Measurements from ENCODE around the gene MTREX.

The MTREX gene

GRCh38 chr5:55325621-55326020 lies 17.8 kb downstream of the MTREX start:
- DNase-seq: no peak

GRCh38 chr5:55327281-55327680 lies 19.5 kb downstream of the MTREX start:
- DNase-seq: no peak

GRCh38 chr5:55331321-55331720 lies 23.5 kb downstream of the MTREX start:
- no peak for DNase-seq

- no peak for DNase-seq
These were observed 25.2 kb downstream of the MTREX start for GRCh38 chr5:55333017-55333416.

GRCh38 chr5:55333811-55334210 lies 26.0 kb downstream of the MTREX start:
- DNase-seq: no peak

GRCh38 chr5:55338092-55338613 lies 30.4 kb downstream of the MTREX start:
- no peak for DNase-seq

GRCh38 chr5:55338810-55339243 lies 31.0 kb downstream of the MTREX start:
- DNase-seq: no peak

GRCh38 chr5:55343107-55343506 lies 35.3 kb downstream of the MTREX start:
- DNase-seq: no peak

GRCh38 chr5:55343609-55344008 lies 35.8 kb downstream of the MTREX start:
- no peak for DNase-seq

GRCh38 chr5:55344392-55344992 lies 36.7 kb downstream of the MTREX start:
- no peak for DNase-seq

- DNase-seq: no peak
These were observed 37.5 kb downstream of the MTREX start for GRCh38 chr5:55345327-55345726.

GRCh38 chr5:55347786-55348185 lies 40.0 kb downstream of the MTREX start:
- no peak for DNase-seq

- no peak for DNase-seq
These were observed 43.0 kb downstream of the MTREX start for GRCh38 chr5:55350754-55351153.

- no peak for DNase-seq
These were observed 49.1 kb downstream of the MTREX start for GRCh38 chr5:55356896-55357295.

GRCh38 chr5:55360190-55360589 lies 52.4 kb downstream of the MTREX start:
- no peak for DNase-seq

GRCh38 chr5:55363856-55364255 lies 56.1 kb downstream of the MTREX start:
- DNase-seq: no peak

- DNase-seq: no peak
These were observed 56.8 kb downstream of the MTREX start for GRCh38 chr5:55364537-55365055.

- no peak for DNase-seq
These were observed 62.6 kb downstream of the MTREX start for GRCh38 chr5:55370291-55370925.

- DNase-seq: no peak
These were observed 63.4 kb downstream of the MTREX start for GRCh38 chr5:55371145-55371544.

- no peak for DNase-seq
These were observed 64.5 kb downstream of the MTREX start for GRCh38 chr5:55372130-55372925.

GRCh38 chr5:55377810-55378209 lies 70.0 kb downstream of the MTREX start:
- no peak for DNase-seq

- no peak for DNase-seq
These were observed 75.5 kb downstream of the MTREX start for GRCh38 chr5:55383254-55383653.

- no peak for DNase-seq
These were observed 76.3 kb downstream of the MTREX start for GRCh38 chr5:55384072-55384471.

GRCh38 chr5:55385227-55385626 lies 77.4 kb downstream of the MTREX start:
- DNase-seq: no peak

Data from NCI-H1105 (cell line).